Subcutaneous adipose tissue (tissue), 4 donors: ENCODE data around the gene TOMM6. TPM values are rescaled to one million over a fixed set of nuclear protein-coding genes. Genes with fewer than 3 reads are reported as not detected.

ENCODE experiments used
- CTCF ChIP-seq: fragments of 450-650 bp; IDR thresholded peaks from one replicate; pipeline ENCODE4 v1.5.1; 2016; ENCODE audit warnings: low read depth, mild to moderate bottlenecking, control low read depth, antibody characterized with exemption, moderate library complexity
- total RNA-seq, 4 donors: library from RNA; depleted of rRNA; stranded (reverse); fragments of >200 nt; gene quantifications; one replicate each; pipeline ENCODE4 v1.1.0, GENCODE V29; 2016

TOMM6 gene
- total RNA-seq = 100 to 1,000 TPM in 2 of 4 donors, 10 to 100 TPM in 2; 74.9 to 164 (median 94.5) TPM

DNA sequence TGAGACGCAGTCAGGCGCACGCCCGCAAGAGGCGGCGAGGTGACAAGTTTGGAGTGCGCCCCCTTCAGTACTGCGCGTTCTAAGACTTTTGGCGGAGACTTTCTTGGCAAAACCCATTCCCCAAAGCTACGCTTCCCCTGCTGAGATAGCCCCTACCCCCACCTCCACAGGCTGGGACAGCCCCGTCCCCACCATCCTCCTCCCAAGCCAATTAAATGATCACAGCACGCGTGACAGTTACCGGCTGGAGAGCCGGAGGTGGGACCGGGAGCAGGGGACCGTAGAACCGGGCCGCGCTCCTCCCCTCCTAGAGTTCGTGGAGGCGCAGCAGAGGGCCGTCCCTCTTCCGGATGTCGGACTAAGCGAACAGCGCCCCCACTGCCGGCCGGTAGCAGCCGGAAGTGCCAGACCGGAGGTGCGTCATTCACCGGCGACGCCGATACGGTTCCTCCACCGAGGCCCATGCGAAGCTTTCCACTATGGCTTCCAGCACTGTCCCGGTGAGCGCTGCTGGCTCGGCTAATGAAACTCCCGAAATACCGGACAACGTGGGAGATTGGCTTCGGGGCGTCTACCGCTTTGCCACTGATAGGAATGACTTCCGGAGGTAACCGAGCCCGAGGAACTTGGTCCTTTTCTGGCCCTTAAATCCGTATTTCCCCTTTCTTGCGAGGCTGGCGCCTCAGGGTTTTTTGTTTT lies at the start of gene TOMM6:
TSS of gene TOMM6 (plus strand) at position 476 of the 699 bp plus-strand sequence. CDS start at position 480, 4 bp downstream.
- TF ChIP-seq CTCF = no peak

GRCh38 chr6:41739041-41739440 lies 48.5 kb upstream of the TOMM6 start:
- no peak for TF ChIP-seq CTCF

DNA sequence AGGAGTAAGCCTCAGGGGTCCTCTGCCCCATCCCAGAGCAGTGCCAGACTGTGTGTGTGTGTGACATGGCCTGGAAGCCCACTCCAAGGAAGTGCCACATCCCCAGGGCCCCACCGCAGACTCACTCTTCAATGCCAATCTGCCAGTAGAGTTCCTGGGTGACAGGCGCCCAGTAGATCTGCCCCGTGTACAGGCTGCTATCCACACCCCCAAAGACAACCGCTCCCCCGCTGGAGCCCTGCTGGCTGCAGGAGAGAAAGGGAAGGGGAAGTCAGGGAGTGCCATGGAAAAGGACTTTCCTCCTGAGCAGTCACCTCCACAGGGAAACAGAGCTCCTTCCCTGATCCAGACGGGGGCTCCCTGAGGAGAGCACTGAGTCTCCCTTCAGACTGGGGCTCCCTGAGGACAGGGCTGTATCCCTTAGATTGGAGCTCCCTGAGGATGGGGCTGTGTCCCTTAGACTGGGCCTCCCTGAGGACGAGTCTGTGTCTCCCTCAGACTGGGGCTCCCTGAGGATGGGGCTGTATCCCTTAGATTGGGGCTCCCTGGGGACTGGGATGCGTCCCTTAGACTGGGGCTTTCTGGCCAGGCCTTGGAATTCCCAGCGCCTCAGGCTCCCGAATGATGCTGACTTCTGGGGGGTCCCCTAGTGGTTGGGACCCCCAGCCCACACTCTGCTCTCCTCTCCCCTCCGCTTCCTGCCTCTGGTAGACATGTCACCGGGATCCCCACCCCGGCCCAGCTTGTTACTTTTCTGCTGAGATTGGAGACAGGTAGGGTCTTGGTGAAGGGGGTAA lies 46.9 kb upstream of the TOMM6 start:
- TF ChIP-seq CTCF = no peak

- no peak for TF ChIP-seq CTCF
Observed at GRCh38 chr6:41741625-41742490, 45.6 kb upstream of the TOMM6 start.

GRCh38 chr6:41743406-41744235 lies 43.9 kb upstream of the TOMM6 start:
- TF ChIP-seq CTCF = no peak

DNA sequence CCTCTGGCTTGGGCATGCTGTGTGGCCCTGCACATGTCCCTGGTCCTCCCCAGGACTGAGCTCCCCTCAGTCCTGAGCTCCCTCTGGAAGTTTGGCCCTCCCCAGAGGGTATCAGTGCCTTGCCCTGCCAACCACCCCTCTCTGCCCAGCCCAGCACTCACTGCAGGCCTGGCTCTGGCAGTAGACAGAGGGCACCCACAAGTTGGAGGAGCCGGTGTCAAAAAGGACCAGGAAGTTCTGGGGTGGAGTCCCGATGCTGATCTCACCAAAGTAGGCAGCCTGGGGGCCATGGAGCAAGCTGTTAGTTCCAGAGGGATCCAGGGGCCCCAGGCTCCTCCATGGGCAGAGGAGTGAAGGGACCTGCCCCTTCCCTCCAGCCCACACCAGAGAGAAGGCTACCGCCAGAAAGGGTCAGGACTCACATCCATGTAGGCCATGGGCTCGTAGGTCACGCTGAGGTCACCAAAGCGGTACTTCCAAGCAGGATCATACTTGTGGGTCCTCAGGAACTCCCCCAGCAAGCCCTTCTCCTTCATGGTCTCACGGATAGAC lies 43.2 kb upstream of the TOMM6 start:
- no peak for TF ChIP-seq CTCF
